HS-27A (cell line): ENCODE measurements around the gene GPR78.

Experiments used
- DNase-seq: peaks from one replicate; pipeline ENCODE4 v3.0.0-alpha.2; 2012; ENCODE audit warnings: low read depth, missing footprints

GPR78 gene

GRCh38 chr4:8586671-8587468 lies 6.7 kb downstream of the GPR78 start:
- no peak for DNase-seq

DNA sequence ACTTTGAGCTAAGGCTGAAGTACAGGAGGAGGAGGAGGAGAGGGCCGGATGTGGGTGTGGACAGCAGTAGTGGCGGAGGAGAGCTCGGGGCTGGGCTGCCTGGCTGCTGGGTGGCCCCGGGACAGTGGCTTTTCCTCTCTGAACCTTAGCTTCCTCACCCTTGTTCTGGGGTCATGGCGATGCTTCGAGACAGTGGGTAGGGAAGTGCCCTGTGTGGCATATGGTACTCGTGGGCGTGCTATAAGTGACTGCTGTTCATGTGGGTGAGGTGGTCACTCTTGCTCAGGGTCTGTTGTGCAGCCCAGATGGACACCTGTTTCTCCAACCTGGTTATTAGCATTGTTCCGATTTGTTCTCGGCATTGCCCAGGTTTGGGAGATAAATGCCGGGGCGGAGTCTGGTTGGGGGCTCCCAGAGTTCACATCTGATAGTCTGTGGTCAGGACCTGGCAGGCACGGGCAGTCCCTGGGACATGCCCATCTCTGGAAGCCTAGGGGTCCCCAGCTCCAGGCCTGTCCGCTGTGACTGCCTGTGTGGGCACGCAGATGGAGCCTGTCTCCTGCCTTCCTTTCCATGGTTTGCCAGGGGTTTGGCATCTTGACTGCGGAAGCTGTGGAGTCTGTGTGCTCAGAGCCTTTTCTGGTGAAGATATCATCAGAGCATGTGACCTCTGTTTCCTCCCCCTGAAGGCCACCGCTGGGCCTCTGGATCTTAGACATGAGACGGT lies 7.4 kb downstream of the GPR78 start:
- DNase-seq, result no peak

- DNase-seq, result no peak
Observed at GRCh38 chr4:8588196-8588470, 7.9 kb downstream of the GPR78 start.

DNA sequence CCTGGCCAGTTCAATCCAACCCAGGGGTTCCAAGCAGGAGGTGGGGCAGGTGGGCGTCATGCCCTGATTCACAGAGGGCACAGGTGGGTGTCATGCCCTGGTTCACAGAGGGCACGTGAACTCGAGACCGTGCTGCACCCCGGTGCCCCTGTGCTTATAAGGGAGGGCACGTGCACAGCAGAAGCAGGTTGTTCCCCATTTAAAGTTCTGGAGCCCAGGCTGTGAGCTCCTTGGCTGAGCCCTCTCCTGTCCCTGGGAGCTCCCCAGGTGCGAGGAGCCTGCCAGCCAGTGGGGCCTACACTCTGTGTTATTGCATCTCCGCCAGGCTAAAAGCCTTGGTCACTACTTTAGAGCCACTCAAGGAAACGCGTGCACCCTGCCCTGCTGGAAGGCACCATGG lies 9.1 kb downstream of the GPR78 start:
- DNase-seq, result no peak

DNA sequence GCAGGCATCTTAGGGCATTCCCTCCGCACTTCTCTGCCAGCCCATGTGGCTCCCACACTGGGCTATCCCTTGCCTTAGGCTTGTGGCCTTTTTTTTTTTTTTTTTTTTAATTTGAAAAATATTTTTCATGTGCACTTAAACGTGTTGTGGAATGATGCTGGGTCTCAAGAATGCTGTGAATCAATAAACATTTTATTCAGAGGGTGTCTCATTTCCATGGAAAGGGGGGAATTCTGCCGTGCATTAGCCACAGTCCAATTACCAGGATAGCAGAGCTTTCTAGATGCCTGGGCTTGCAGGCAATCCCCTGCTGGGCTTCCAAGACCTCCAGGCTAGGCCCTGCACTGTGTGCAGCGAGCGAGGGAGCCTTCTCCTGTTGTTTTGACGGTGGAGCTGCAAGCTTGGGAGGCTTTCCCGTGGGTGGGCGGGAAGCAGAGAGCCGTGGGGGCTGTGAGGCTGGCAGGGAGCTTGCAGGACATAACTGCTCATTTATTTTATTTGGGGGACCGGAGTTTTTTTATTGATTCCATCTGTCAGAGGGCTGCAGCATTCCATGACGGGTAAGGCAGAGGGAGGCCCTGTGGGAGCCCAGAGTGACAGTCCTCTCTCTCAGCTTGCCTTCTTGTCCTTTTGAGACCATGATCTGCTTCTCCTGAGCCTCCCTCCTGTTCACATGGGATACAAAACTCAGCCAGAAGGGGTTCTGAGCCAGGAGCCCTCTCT lies 9.8 kb downstream of the GPR78 start:
- DNase-seq, result no peak

- DNase-seq, result no peak
Observed at GRCh38 chr4:8590546-8590880, 10.3 kb downstream of the GPR78 start.

- no peak for DNase-seq
Observed at GRCh38 chr4:8591114-8591513, 10.9 kb downstream of the GPR78 start.

GRCh38 chr4:8591626-8592365 lies 11.6 kb downstream of the GPR78 start:
- DNase-seq, result no peak

DNA sequence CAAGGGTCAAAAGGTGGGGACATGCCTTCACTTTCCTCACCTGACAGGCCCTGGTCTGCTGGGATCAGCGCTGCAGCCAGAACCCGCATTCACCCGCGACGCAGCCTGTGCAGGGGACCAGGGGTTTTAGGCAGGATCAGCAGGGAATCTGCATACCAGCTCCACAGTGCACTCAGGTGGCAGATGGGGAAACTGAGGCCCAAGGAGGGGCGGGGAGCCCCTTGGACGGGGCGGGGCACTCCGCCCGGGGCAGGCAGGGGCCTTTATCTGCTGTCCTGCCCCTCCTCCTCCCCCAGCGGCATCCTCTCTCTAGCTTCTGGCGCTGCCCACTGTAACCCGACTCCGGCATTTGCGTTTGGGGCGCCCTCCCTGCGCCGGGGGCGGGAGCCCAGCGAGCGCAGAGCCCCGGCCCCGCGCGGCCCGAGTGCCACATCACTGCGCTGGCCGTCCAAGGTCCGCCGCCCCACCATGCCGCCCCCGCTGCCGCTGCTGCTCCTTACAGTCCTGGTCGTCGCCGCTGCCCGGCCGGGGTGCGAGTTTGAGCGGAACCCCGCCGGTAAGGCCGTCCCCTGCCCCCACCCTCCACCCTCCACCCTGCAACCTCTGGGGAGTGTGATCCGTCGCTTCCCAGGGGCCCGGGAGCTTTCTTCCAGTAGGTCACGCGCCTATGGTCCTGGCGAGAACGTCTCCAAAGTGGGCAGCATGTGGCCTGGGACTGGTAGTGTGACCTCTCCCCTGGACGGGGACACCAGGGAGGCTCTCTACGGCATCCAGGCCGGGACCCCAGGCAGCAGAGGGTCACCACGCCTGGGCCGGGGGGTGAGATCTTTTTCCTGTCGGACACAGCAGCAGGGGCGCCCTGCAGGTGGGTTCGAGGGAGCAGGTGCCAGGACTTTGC lies 12.4 kb downstream of the GPR78 start, which contains the start of gene CPZ:
CPZ (plus strand) TSS at position 400 of the 898 bp plus-strand sequence; CDS start at position 469, 69 bp downstream.
- DNase-seq, result no peak

DNA sequence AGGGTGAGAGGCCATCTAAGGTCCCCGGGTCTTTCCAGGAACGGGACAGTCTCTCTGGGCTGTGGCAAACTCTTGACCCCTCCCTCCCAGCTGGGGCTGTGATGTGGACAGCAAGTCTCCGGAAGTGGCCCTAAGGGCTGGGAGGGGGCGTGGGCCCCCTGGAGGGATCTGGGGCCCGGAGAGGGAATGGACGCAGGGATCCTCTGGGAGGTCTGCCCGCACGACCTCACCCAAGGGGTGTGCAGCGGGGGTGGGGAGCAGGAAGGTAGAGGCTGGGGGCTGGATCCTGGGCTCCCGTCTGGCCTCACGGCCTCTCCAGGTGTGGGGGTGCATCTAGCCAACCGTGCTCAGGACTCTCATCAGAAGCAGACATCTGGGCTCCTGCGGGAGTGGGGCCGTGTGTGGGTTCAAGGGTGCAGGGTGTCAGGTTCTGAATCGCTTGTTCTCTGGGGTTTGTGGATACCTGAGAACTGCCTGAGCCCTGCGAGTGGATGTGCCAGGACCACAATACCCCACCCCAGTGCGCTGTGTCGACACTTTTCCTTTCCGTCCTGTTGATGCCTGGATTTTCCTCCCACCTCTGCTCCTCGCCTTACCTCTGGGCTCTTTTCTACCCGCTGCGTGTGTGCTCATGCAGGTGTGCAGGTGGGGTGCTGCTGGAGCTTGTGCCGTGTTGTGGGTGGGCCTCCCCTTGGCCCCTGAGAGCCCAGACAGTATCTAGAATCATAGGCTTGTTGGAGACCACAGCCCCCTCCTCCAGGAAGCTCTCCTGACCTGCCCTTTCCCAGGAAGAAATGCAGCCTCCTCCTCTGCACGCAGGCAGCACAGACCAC lies 13.3 kb downstream of the GPR78 start:
- DNase-seq, result no peak

DNA sequence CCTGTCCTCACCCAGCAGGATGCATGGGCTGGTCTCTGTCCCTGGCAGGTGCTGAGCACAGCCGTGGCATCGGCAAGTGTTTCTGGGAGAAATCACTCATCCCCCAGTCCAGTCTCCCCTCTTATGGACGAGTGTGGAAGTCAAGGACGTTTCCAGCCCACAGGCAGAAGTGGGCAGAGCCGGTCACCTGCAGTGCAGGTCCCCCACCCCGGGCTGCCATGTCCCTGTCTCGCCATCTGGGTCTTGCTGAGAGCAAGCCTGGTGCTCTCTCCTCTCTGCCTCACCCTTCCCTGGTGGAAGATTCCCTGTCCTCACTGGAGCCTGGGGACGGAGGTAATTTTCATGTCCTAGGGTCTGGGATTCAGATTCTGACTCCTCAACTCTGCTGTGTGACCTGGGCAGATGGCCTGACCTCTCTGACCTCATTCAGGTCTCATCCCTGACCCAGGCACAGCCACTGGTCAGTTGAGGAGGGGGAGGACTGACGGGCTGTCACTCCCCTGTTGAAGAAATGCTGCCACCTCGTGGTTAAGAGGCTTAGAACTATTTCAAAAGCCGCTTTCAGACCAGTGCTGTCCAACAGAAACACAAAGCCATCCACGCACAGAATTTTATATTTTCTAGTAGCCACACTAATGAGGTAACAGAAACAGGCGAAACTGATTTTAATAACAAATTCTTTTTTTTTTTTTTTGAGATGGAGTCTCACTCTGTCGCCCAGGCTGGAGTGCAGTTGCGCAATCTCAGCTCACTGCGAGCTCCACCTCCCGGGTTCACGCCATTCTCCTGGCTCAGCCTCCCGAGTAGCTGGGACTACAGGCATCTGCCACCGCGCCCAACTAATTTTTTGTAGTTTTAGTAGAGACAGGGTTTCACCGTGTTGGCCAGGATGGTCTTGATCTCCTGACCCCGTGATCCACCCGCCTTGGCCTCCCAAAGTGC lies 14.2 kb downstream of the GPR78 start:
- peak; percentile 47 for DNase-seq

DNA sequence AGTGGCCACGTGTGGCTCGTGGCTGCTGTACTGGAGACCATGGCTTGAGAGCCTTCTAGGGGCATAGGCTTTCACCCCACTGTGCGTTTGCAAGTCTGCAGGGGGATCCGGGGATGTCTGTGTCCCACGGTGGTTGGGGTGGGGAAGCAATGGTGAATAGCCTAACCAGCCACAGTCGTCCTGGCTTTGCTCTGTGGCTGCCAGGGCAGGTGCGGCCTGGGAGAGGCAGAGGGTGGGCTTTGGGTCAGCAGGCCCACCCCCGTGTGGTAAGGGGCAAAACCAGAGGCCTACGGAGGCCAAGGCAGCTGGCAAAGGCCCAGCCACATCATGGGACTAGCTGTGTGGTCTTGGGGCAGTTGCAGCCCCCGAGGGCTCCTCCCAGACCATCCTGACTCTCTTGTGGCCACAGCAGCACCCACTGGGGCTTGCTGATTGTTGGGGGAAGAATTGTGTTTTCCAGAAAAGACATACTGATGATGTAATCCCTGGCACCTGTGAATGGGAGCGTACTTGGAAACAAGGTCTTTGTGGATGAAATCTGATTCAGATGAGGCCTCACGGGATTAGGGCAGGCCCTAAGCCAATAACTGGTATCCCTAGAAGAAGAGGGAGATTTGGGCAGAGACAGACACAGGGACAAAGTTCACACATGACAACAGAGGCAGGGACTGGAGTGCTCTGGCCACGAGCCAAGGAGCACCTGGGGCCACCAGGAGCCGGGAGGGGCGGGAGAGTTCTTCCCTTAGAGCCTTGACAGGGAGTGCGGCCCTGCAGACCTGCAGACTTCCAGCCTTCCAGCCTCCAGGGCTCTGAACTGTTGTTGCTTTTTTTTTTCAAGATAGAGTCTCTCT lies 15.3 kb downstream of the GPR78 start:
- no peak for DNase-seq

GRCh38 chr4:8596891-8597290 lies 16.7 kb downstream of the GPR78 start:
- no peak for DNase-seq

DNA sequence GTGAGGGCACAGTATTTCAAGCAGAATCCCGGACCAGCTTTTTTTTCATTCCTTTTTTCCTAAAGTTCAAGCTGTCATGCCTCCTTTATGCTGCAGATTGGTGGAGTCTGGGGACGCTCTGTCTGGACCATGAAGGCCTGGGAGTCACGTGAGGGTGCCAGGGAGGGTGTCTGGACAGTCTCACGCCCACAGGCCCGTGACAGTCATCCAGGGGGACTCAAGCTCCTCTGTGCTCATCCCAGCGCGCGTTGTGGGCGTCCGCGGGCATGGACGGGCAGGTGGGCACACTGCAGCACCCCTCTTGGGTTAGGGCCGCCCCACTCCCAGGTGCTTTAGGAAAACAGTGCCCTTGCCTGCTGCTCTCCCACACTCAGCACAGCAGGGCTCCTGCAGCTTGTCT lies 17.1 kb downstream of the GPR78 start:
- DNase-seq, result no peak

- no peak for DNase-seq
Observed at GRCh38 chr4:8597791-8598190, 17.6 kb downstream of the GPR78 start.

- no peak for DNase-seq
Observed at GRCh38 chr4:8598391-8599090, 18.3 kb downstream of the GPR78 start.

DNA sequence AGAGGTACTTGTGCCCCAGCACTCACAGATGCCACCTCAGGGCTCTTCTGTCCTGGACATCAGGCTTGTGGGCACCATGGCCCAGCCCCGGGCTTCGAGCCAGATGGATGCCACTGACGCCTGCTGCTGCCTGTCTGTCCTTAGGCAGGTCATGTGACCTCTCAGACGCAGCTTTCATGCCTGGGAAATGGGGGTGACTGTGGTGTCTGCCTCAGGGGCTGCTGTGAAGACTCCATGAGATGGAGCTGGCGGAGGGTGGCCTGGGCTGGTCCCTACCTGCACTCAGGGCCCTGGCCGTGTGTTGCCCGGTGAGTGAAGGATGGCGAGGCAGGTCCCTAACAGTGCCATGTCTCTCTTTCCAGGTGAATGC lies 18.9 kb downstream of the GPR78 start:
- DNase-seq, result no peak

DNA sequence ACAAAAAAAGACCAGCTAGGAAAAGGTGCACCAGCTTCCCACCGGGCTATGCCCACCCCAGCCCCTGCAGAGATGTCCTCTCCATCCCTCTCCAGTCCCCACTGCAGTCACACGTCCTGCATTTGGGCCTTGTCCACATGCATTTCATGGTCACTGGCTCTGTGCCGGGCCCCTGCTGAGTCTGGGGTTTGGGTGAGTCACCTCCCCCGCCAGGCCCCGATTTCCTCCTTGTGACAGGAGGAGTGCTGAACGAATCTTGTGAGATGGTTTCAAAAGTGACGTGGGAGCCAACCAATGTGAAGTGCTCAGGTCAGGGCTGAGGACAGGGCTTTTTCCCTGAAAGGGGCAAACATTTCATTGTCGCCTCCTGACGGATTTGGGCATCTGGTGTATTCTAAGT lies 19.5 kb downstream of the GPR78 start:
- no peak for DNase-seq
